Measurements from ENCODE around the gene GRIN1. TPM values are rescaled to one million over a fixed set of nuclear protein-coding genes. Genes with fewer than 3 reads are reported as not detected.
"Not testable (repeated sequence)": the region's sequence is repeated elsewhere in the genome, so short reads cannot be mapped to it uniquely, and the experiment has no call there.

Gene GRIN1
- total RNA-seq, 1 experiment from 2014 or later: not detected

- no peak for DNase-seq (ENCODE audit: low spot score)
These were observed 10.0 kb upstream of the GRIN1 start for GRCh38 chr9:137128862-137129455.

- peak; percentile 88 for DNase-seq (ENCODE audit: low spot score)
These were observed 9.3 kb upstream of the GRIN1 start for GRCh38 chr9:137129456-137130175.

- DNase-seq (ENCODE audit: low spot score): no peak
These were observed 8.7 kb upstream of the GRIN1 start for GRCh38 chr9:137130176-137130755.

- DNase-seq (ENCODE audit: low spot score): no peak
These were observed 4.8 kb upstream of the GRIN1 start for GRCh38 chr9:137134191-137134590.

- not testable (repeated sequence) for DNase-seq (ENCODE audit: low spot score)
These were observed 3.8 kb upstream of the GRIN1 start for GRCh38 chr9:137135154-137135553.

- no peak for DNase-seq (ENCODE audit: low spot score)
These were observed 2.6 kb upstream of the GRIN1 start for GRCh38 chr9:137136261-137136880.

- DNase-seq (ENCODE audit: low spot score): no peak
These were observed 1.9 kb upstream of the GRIN1 start for GRCh38 chr9:137136881-137137607.

GRCh38 chr9:137138058-137138721, 764 bp upstream of the GRIN1 start:
- DNase-seq (ENCODE audit: low spot score): no peak

- no peak for DNase-seq (ENCODE audit: low spot score)
These were observed 655 bp downstream of the GRIN1 start for GRCh38 chr9:137139468-137140150.

- no peak for DNase-seq (ENCODE audit: low spot score)
These were observed 1.4 kb downstream of the GRIN1 start for GRCh38 chr9:137140151-137141012.

- no peak for DNase-seq (ENCODE audit: low spot score)
These were observed 2.3 kb downstream of the GRIN1 start for GRCh38 chr9:137141050-137141810.

- no peak for DNase-seq (ENCODE audit: low spot score)
These were observed 3.3 kb downstream of the GRIN1 start for GRCh38 chr9:137141976-137142936.

GRCh38 chr9:137143459-137143858, 4.5 kb downstream of the GRIN1 start:
- no peak for DNase-seq (ENCODE audit: low spot score)

- DNase-seq (ENCODE audit: low spot score): no peak
These were observed 7.0 kb downstream of the GRIN1 start for GRCh38 chr9:137145731-137146526.

GRCh38 chr9:137146527-137146918, 7.6 kb downstream of the GRIN1 start:
- DNase-seq (ENCODE audit: low spot score): no peak

- no peak for DNase-seq (ENCODE audit: low spot score)
These were observed 8.3 kb downstream of the GRIN1 start for GRCh38 chr9:137147091-137147792.

- no peak for DNase-seq (ENCODE audit: low spot score)
These were observed 8.8 kb downstream of the GRIN1 start for GRCh38 chr9:137147793-137148160.
